Spinal cord (tissue), 10 donors: ENCODE measurements around the gene USP8. TPM values are rescaled to one million over a fixed set of nuclear protein-coding genes. Genes with fewer than 3 reads are reported as not detected.

ENCODE experiments used
- DNase-seq, 6 donors: peaks; one replicate each; pipeline versions ENCODE4 v3.0.0 to v3.0.0-alpha.2; 2013 to 2015; ENCODE audit warnings: low spot score in 6 of 6, low read depth in 4 of 6
- H3K27ac ChIP-seq: one replicate; pipeline ENCODE4 v1.5.1; 2013; ENCODE audit warnings: low read depth, low read length, control low read depth
- H3K27me3 ChIP-seq: one replicate; pipeline ENCODE4 v1.6.1; 2013; ENCODE audit warnings: low read length; ENCODE audit not compliant: control insufficient read depth, insufficient read depth
- H3K36me3 ChIP-seq: one replicate; pipeline ENCODE4 v1.6.1; 2013; ENCODE audit warnings: low read length; ENCODE audit not compliant: control insufficient read depth, insufficient read depth
- H3K4me1 ChIP-seq: one replicate; pipeline ENCODE4 v1.6.1; 2013; ENCODE audit warnings: low read length; ENCODE audit not compliant: control insufficient read depth, insufficient read depth
- H3K4me3 ChIP-seq: one replicate; pipeline ENCODE4 v1.5.1; 2013; ENCODE audit warnings: low read depth, low read length, control low read depth
- H3K9me3 ChIP-seq: one replicate; pipeline ENCODE4 v1.6.1; 2013; ENCODE audit warnings: low read length; ENCODE audit not compliant: control insufficient read depth, insufficient read depth
- WGBS: methylation state at CpG from one replicate; pipeline ENCODE4 v1.1.5; 2013; ENCODE audit warnings: missing lambda C conversion rate; ENCODE audit not compliant: insufficient coverage; 5-methylcytosine and 5-hydroxymethylcytosine counted together
- polyA plus RNA-seq, 2 donors: library from polyadenylated mRNA; unstranded; fragments of 120-200 nt; gene quantifications; one replicate each; pipeline ENCODE4 v1.2.1, GENCODE V29; 2013; ENCODE audit not compliant: insufficient read length in 2 of 2
- small RNA-seq: library from RNA; depleted of rRNA; stranded (forward); fragments of <200 nt; gene quantifications from one replicate; pipeline ENCODE3, GENCODE V24; 2014; ENCODE audit warnings: low replicate concordance
- total RNA-seq, 2 donors: library from RNA; depleted of rRNA in 1 of 2; stranded (reverse); fragments of 120-200 nt in 1 of 2; fragments of >200 nt in 1 of 2; gene quantifications; one replicate each; pipeline versions ENCODE4 v1.2.3 to v1.2.4, GENCODE V29; 2013 to 2014
- donor health status: healthy.

Gene USP8
- total and polyA plus RNA-seq, 4 donors, result 35.7 to 83.6 (median 55.6) TPM

- 100% methylated on average over 2 of the region's 4 CpGs for WGBS
These were observed 128.0 kb downstream of the USP8 start for GRCh38 chr15:50552238-50552637.

DNA sequence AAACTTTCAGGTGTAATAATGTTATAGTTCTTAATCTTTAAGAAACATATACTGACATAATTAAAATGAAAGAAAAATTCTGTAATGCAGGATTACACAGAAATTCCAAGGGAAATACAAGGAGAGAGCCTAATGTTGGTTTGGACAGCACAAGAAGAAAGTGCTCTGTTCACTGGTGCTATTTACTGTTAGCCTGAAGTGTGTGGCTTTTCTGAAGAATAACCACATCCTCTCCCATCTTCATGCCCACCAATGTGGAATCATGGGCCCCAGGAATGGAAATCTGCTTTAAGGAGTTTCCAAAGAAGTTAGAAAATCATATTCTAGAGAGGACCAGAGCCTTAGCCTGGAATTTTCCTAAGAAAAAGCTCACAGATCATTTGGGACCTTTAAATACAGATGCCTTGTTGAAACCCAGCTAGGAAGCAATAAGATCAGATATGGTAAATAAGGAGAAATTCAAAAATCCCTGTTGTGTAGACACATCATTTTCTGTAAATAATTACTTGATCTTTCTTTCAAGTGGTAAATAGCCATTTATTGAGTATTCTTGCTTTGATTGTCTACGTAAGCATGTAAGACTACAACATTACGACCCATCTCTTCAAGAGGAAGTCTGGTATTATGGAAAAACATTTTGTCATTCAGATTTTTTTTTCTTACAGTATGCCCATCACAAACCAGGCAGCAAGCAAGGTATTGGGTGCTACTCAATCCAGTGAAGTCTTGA, 132.6 kb downstream of the USP8 start:
- Histone ChIP-seq H3K27me3 (no peaks in the 10 kb centered on the region), H3K27ac (no peak overlapping the region), H3K9me3 (no peaks in the 10 kb centered on the region), H3K4me3 (no peak overlapping the region), H3K36me3 (peaks cover 11% of the 10 kb centered on the region), H3K4me1 (no peaks in the 10 kb centered on the region)
- no peak for DNase-seq
- no CpG with 5 or more reads among the region's 2 CpGs for WGBS

More at GRCh38 chr15:50552238-50552637, 128.0 kb downstream of the USP8 start:
- Histone ChIP-seq H3K27me3 (no peaks in the 10 kb centered on the region), H3K36me3 (no peaks in the 10 kb centered on the region), H3K9me3 (no peaks in the 10 kb centered on the region), H3K4me3 (no peak overlapping the region), H3K27ac (no peak overlapping the region), H3K4me1 (no peaks in the 10 kb centered on the region)
- DNase-seq, result no peak

DNA sequence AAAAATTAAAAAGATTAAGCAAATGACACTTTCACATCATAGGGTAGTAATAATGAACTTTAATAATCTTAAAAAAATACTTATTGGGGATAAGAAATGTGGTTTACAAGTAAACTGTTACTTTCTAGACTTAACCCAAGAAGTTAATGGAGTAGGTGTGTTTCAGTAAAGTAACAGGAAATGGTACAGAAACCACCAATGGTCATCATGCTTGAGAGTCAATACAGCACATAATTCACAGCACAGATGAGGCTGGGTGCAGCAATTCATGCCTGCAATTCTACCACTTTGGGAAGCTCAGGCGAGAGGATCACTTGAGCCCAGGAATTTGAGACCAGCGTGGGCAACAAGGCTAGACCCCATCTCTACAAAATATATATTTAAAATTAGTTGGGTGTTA, 133.8 kb downstream of the USP8 start:
- H3K4me3 ChIP-seq, result no peak overlapping the region
- no peaks in the 10 kb centered on the region for H3K27me3 ChIP-seq
- peaks cover 12% of the 10 kb centered on the region for H3K36me3 ChIP-seq
- no peaks in the 10 kb centered on the region for H3K9me3 ChIP-seq
- no peak overlapping the region for H3K27ac ChIP-seq
- no CpG with 5 or more reads among the region's 2 CpGs for WGBS
- H3K4me1 ChIP-seq, result no peaks in the 10 kb centered on the region
- no peak for DNase-seq

GRCh38 chr15:50562735-50563640, 138.8 kb downstream of the USP8 start:
- Histone ChIP-seq H3K36me3 (peaks cover 16% of the 10 kb centered on the region), H3K4me1 (no peaks in the 10 kb centered on the region), H3K27me3 (no peaks in the 10 kb centered on the region), H3K9me3 (no peaks in the 10 kb centered on the region), H3K27ac (no peak overlapping the region), H3K4me3 (no peak overlapping the region)
- DNase-seq, result no peak
- 90% methylated on average over 2 of the region's 4 CpGs for WGBS

- no peak overlapping the region for H3K27ac ChIP-seq
- peaks cover 18% of the 10 kb centered on the region for H3K36me3 ChIP-seq
These were observed 139.6 kb downstream of the USP8 start for GRCh38 chr15:50563756-50564155.

More at GRCh38 chr15:50563756-50564155, 139.6 kb downstream of the USP8 start:
- no peaks in the 10 kb centered on the region for H3K4me1 ChIP-seq
- WGBS, result 100% methylated on average over 4 of the region's 4 CpGs
- H3K9me3 ChIP-seq, result no peaks in the 10 kb centered on the region
- H3K27me3 ChIP-seq, result no peaks in the 10 kb centered on the region
- no peak overlapping the region for H3K4me3 ChIP-seq
- DNase-seq, result no peak

Small RNA genes within 50 kb of the gene (small RNA-seq; reads per million reads assigned to genes)
- not detected for gene RNA5SP395

Other genes starting within 250 kb of the USP8 start
- 1 to 10 TPM; 2.7 to 3.8 TPM for gene SLC27A2, start 242.2 kb upstream of the USP8 start, total RNA-seq
- gene SLC27A2, start 242.2 kb upstream of the USP8 start, polyA plus RNA-seq, result 1 to 10 TPM; 2.7 to 3.8 TPM
- 1 to 10 TPM; 1.3 to 3.5 TPM for gene HDC, start 158.7 kb upstream of the USP8 start, total RNA-seq
- gene HDC, start 158.7 kb upstream of the USP8 start, polyA plus RNA-seq, result 1 to 10 TPM in 1 of 2 donors, under 1 TPM in 1; 0.16 to 1.2 TPM
- 10 to 100 TPM; 27.8 to 42.5 TPM for gene GABPB1, start 69.2 kb upstream of the USP8 start, total RNA-seq
- gene GABPB1, start 69.2 kb upstream of the USP8 start, polyA plus RNA-seq, result 10 to 100 TPM; 16.2 to 18.4 TPM
- gene USP50, start 122.3 kb downstream of the USP8 start, total RNA-seq, result 1 to 10 TPM in 1 of 2 donors, under 1 TPM in 1; 0.94 to 1.1 TPM
- 1 to 10 TPM; 1.1 to 2.3 TPM for gene USP50, start 122.3 kb downstream of the USP8 start, polyA plus RNA-seq